Activated CD4-positive, alpha-beta T cell treated with anti-CD3 and anti-CD28 coated beads, Interleukin-10, Interleukin-2, amounts not matched to agents 100 ng/mL and 50 ng/mL, durations not matched to agents 16 hours and 8 hours (primary cell): ENCODE measurements around the gene KRI1.

Experiments
- DNase-seq: peaks from one replicate; pipeline ENCODE4 v3.0.0-alpha.2; 2020

KRI1 gene

GRCh38 chr19:10516671-10517286, 49.0 kb downstream of the KRI1 start:
- no peak for DNase-seq

- no peak for DNase-seq
Observed at GRCh38 chr19:10516064-10516385, 49.8 kb downstream of the KRI1 start.

GRCh38 chr19:10514211-10515145, 51.3 kb downstream of the KRI1 start:
- DNase-seq: peak; percentile 41

- DNase-seq: no peak
Observed at GRCh38 chr19:10513223-10513622, 52.6 kb downstream of the KRI1 start.

GRCh38 chr19:10510301-10510802, 55.5 kb downstream of the KRI1 start:
- DNase-seq: peak; percentile 52

GRCh38 chr19:10508707-10509106, 57.1 kb downstream of the KRI1 start:
- DNase-seq: peak; percentile 48

GRCh38 chr19:10508036-10508435, 57.8 kb downstream of the KRI1 start:
- DNase-seq: no peak

- peak; percentile 88 for DNase-seq
Observed at GRCh38 chr19:10505583-10506229, 60.1 kb downstream of the KRI1 start.
